Hippocampal formation (tissue), 2 donors: Measurements from ENCODE around the gene RELL1.

ENCODE experiments used
- DNase-seq, 2 donors: peaks; one replicate each; lab custom pipeline; 2025; lab: John Stamatoyannopoulos, UW

The RELL1 gene

GRCh38 chr4:37665333-37666320, 20.5 kb downstream of the RELL1 start:
- no peak for DNase-seq

- DNase-seq = no peak
Measured at GRCh38 chr4:37664696-37665095, 21.5 kb downstream of the RELL1 start.

GRCh38 chr4:37663552-37663951, 22.6 kb downstream of the RELL1 start:
- no peak for DNase-seq

- DNase-seq = no peak
Measured at GRCh38 chr4:37662861-37663390, 23.2 kb downstream of the RELL1 start.

GRCh38 chr4:37662251-37662650, 23.9 kb downstream of the RELL1 start:
- no peak for DNase-seq

GRCh38 chr4:37661772-37662171, 24.4 kb downstream of the RELL1 start:
- DNase-seq = no peak

GRCh38 chr4:37659696-37660095, 26.5 kb downstream of the RELL1 start:
- no peak for DNase-seq

- DNase-seq = no peak
Measured at GRCh38 chr4:37656649-37657048, 29.5 kb downstream of the RELL1 start.

GRCh38 chr4:37653601-37654000, 32.6 kb downstream of the RELL1 start:
- no peak for DNase-seq

- DNase-seq = no peak
Measured at GRCh38 chr4:37652747-37653527, 33.2 kb downstream of the RELL1 start.

- no peak for DNase-seq
Measured at GRCh38 chr4:37651781-37652377, 34.3 kb downstream of the RELL1 start.

- no peak for DNase-seq
Measured at GRCh38 chr4:37650481-37650880, 35.7 kb downstream of the RELL1 start.

- no peak for DNase-seq
Measured at GRCh38 chr4:37649268-37649667, 36.9 kb downstream of the RELL1 start.

GRCh38 chr4:37648084-37648817, 37.9 kb downstream of the RELL1 start:
- no peak for DNase-seq

- DNase-seq = no peak
Measured at GRCh38 chr4:37646247-37646646, 39.9 kb downstream of the RELL1 start.

GRCh38 chr4:37645736-37646135, 40.4 kb downstream of the RELL1 start:
- DNase-seq = no peak

GRCh38 chr4:37644962-37645361, 41.2 kb downstream of the RELL1 start:
- DNase-seq = no peak

GRCh38 chr4:37641886-37642849, 44.0 kb downstream of the RELL1 start:
- no peak for DNase-seq

GRCh38 chr4:37641352-37641751, 44.8 kb downstream of the RELL1 start:
- DNase-seq = no peak

- no peak for DNase-seq
Measured at GRCh38 chr4:37639551-37640285, 46.5 kb downstream of the RELL1 start.
